MM.1S (cell line): ENCODE measurements around the gene RGS6.

Source experiments
- CTCF ChIP-seq: fragments of 300-600 bp; sonication (generic); IDR thresholded peaks from 2 replicates; pipeline ENCODE4 v1.5.1; 2016; ENCODE audit warnings: antibody characterized with exemption, low read length, mixed read lengths
- EZH2 ChIP-seq: fragments of 300-600 bp; sonication (generic); optimal IDR thresholded peaks from 2 replicates; pipeline ENCODE3; 2017; ENCODE audit warnings: low read depth, mild to moderate bottlenecking, antibody characterized with exemption, low read length, mixed read lengths
- EZH2phosphoT487 ChIP-seq: fragments of 300-600 bp; sonication (generic); IDR thresholded peaks from 2 replicates; pipeline ENCODE4 v1.6.1; 2018; ENCODE audit warnings: antibody characterized with exemption, low read length

- TF ChIP-seq CTCF (no peak), EZH2 (no peak), EZH2phosphoT487 (no peak)
Observed at GRCh38 chr14:72290241-72290640, 358.0 kb downstream of the RGS6 start.
